Measurements from ENCODE around the gene RBFOX2.

DNA sequence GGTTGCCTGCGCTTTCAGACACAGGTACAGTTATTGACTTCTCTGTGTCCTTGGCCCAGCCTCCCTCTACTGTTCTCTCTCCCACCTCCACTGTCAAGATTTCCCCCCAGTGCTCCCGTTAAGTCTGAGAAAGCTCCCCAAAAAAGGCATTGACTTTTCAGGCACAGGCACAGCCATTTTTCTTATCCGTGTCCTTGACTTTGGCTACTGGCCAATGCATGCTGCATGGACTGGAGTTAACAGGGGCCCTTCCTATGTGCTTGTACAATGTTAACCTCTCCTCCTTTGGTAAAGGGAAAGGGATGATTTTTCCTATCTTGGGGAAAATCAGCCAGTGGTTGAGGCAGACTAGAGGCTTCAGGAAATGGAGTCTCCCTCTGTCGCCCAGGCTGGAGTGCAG lies 306.7 kb downstream of the RBFOX2 start:
- TF ChIP-seq, protein P1, sequence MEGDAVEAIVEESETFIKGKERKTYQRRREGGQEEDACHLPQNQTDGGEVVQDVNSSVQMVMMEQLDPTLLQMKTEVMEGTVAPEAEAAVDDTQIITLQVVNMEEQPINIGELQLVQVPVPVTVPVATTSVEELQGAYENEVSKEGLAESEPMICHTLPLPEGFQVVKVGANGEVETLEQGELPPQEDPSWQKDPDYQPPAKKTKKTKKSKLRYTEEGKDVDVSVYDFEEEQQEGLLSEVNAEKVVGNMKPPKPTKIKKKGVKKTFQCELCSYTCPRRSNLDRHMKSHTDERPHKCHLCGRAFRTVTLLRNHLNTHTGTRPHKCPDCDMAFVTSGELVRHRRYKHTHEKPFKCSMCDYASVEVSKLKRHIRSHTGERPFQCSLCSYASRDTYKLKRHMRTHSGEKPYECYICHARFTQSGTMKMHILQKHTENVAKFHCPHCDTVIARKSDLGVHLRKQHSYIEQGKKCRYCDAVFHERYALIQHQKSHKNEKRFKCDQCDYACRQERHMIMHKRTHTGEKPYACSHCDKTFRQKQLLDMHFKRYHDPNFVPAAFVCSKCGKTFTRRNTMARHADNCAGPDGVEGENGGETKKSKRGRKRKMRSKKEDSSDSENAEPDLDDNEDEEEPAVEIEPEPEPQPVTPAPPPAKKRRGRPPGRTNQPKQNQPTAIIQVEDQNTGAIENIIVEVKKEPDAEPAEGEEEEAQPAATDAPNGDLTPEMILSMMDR (IDR thresholded peaks at IDR 0.05), result no peak
- no peak for TF ChIP-seq POLR2A (IDR thresholded peaks at IDR 0.05)
